ENCODE measurements around the gene ROR1. TPM values are rescaled to one million over a fixed set of nuclear protein-coding genes. Genes with fewer than 3 reads are reported as not detected.

Gene ROR1
- total RNA-seq, 6 experiments from 2014 or later: 7.4 to 9.4 (median 8.9) TPM

DNA sequence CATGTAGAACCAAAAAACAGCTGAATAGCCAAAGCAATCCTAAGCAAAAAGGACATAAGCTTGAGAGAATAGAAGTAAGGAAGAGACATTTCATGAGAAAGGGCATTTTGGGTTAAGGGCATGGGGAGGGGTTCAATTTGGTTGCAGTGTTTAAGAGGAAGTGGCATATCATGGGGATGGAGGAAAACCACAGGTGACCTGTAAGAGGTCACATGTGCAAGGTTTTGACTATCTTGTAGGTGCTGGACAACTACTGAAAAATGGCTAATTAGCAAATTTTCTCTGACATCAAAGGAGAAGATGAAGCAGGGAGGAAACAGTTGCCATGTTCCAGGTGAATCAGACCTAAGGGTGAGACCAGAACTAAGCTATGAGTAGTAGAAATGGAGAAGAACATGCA, 31.3 kb upstream of the ROR1 start:
- Mint-ChIP-seq H3K27ac (no peak overlapping the region), H3K4me1 (ENCODE audit: low read depth) (peaks cover 10% of the 10 kb centered on the region; the same call in 1 of the 2 replicates), H3K27me3 (ENCODE audit: insufficient read depth) (peaks cover 33% of the 10 kb centered on the region), H3K36me3 (ENCODE audit: low read depth) (no peaks in the 10 kb centered on the region), H3K4me3 (no peak overlapping the region), H3K9me3 (no peaks in the 10 kb centered on the region)
- DNase-seq: no peak
- TF ChIP-seq, protein P1, sequence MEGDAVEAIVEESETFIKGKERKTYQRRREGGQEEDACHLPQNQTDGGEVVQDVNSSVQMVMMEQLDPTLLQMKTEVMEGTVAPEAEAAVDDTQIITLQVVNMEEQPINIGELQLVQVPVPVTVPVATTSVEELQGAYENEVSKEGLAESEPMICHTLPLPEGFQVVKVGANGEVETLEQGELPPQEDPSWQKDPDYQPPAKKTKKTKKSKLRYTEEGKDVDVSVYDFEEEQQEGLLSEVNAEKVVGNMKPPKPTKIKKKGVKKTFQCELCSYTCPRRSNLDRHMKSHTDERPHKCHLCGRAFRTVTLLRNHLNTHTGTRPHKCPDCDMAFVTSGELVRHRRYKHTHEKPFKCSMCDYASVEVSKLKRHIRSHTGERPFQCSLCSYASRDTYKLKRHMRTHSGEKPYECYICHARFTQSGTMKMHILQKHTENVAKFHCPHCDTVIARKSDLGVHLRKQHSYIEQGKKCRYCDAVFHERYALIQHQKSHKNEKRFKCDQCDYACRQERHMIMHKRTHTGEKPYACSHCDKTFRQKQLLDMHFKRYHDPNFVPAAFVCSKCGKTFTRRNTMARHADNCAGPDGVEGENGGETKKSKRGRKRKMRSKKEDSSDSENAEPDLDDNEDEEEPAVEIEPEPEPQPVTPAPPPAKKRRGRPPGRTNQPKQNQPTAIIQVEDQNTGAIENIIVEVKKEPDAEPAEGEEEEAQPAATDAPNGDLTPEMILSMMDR (IDR thresholded peaks at IDR 0.05): no peak

GRCh38 chr1:63743781-63744180, 30.0 kb upstream of the ROR1 start:
- Mint-ChIP-seq H3K4me1 (ENCODE audit: low read depth) (peaks cover 10% of the 10 kb centered on the region; the same call in 1 of the 2 replicates), H3K4me3 (no peak overlapping the region), H3K36me3 (ENCODE audit: low read depth) (no peaks in the 10 kb centered on the region), H3K9me3 (no peaks in the 10 kb centered on the region), H3K27ac (no peak overlapping the region), H3K27me3 (ENCODE audit: insufficient read depth) (peaks cover 32% of the 10 kb centered on the region)
- DNase-seq: no peak
- TF ChIP-seq, protein P1 (IDR thresholded peaks at IDR 0.05): no peak

DNA sequence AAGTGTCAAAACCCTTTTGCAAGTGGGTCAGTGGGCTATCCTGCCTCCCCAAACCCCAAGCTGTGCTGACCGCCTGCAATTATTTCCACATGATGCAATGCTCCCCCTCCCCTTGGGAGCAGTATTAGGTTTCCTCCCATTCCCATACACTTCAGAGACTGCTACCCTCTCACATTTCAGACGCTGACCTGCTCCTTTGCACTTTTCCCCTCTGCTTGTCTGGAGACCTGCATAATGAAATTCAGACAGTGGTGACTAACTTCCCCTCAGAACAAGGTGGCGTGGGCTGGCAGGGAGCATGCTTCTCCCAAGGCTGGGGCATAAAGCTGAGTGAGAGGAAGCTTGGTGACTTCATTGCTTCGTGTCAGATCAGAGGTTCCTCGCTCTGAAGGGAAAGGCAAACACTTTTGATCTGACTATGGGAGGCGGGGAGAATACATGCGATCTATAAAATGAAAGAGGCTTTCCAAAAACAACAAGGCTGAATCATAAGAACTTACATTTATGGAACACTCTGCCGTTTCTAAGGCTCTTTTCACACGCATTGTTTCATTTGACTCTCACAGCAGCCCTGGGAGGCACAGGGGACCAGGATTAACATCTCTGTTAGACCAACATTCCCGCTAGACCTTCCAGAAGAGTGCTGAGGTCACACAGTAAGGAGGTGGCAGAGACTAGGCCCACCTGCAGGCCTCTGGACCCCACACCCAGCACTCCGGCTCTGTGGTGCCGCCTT, 27.5 kb upstream of the ROR1 start:
- H3K27ac Mint-ChIP-seq: peak overlapping the region; percentile 27; the same call in 1 of the 2 replicates
- H3K27me3 Mint-ChIP-seq (ENCODE audit: insufficient read depth): peaks cover 27% of the 10 kb centered on the region
- H3K9me3 Mint-ChIP-seq: no peaks in the 10 kb centered on the region
- H3K4me1 Mint-ChIP-seq (ENCODE audit: low read depth): peaks cover 10% of the 10 kb centered on the region; the same call in 1 of the 2 replicates
- TF ChIP-seq, protein P1 (IDR thresholded peaks at IDR 0.05): no peak
- H3K36me3 Mint-ChIP-seq (ENCODE audit: low read depth): no peaks in the 10 kb centered on the region
- peak overlapping the region; percentile 37; the same call in 1 of the 2 replicates for H3K4me3 Mint-ChIP-seq
- peak; percentile 6 for DNase-seq

- Mint-ChIP-seq H3K4me3 (no peak overlapping the region), H3K27me3 (ENCODE audit: insufficient read depth) (peaks cover 25% of the 10 kb centered on the region), H3K4me1 (ENCODE audit: low read depth) (peaks cover 10% of the 10 kb centered on the region; the same call in 1 of the 2 replicates), H3K9me3 (no peaks in the 10 kb centered on the region), H3K27ac (no peak overlapping the region), H3K36me3 (ENCODE audit: low read depth) (no peaks in the 10 kb centered on the region)
- DNase-seq: no peak
- TF ChIP-seq, protein P1 (IDR thresholded peaks at IDR 0.05): no peak
Measured at GRCh38 chr1:63747445-63747844, 26.4 kb upstream of the ROR1 start.

DNA sequence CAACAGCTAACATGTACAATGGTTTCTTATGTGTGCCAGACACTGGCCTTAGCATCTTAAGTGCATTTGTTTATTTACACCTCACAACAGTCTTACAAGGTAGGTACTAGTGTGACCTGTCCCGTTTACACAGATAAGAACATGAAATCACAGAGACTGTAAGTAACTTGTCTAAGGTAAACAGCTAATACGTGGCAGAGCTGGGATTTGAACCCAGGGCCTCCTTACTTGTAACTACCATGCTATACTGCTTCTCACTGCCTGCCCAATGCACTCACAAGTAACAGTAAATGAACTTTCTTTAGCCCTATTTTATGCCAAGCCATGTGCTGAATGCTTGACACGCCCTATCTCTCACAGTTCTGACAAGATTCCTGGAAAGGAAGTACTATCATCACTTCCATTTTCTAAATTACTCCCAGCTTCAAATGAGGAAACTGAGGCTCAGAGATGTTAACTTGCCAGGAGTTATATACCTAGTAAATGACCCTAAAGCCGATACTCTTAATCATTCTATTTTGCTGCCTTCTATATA, 25.7 kb upstream of the ROR1 start:
- peaks cover 21% of the 10 kb centered on the region for H3K27me3 Mint-ChIP-seq (ENCODE audit: insufficient read depth)
- H3K9me3 Mint-ChIP-seq: no peaks in the 10 kb centered on the region
- H3K4me3 Mint-ChIP-seq: no peak overlapping the region
- peaks cover 10% of the 10 kb centered on the region; the same call in 1 of the 2 replicates for H3K4me1 Mint-ChIP-seq (ENCODE audit: low read depth)
- no peaks in the 10 kb centered on the region for H3K36me3 Mint-ChIP-seq (ENCODE audit: low read depth)
- DNase-seq: no peak
- TF ChIP-seq, protein P1 (IDR thresholded peaks at IDR 0.05): no peak
- H3K27ac Mint-ChIP-seq: no peak overlapping the region
